HEK293T (cell line): ENCODE results near the gene SLC9A7.
"Not testable (repeated sequence)": the region's sequence is repeated elsewhere in the genome, so short reads cannot be mapped to it uniquely, and the experiment has no call there.

Experiments
- CTCF ChIA-PET: fragments of 350-600 bp; formaldehyde crosslinking; extraction: SDS; loops from one replicate; lab custom pipeline; 2021; ENCODE audit warnings: antibody characterized with exemption, inconsistent platforms; lab: Yijun Ruan, JAX
- POLR2A ChIA-PET: fragments of 350-600 bp; formaldehyde crosslinking; extraction: SDS; loops from one replicate; lab custom pipeline; 2020; ENCODE audit warnings: antibody characterized with exemption, inconsistent platforms; lab: Yijun Ruan, JAX
- DNase-seq: peaks from one replicate; pipeline ENCODE4 v3.0.0; 2012; ENCODE audit warnings: mixed read lengths; ENCODE audit errors: extremely low spot score
- ARNT ChIP-seq: fragments of 450-650 bp; IDR thresholded peaks from 2 replicates; pipeline ENCODE4 v1.6.1; 2017; ENCODE audit warnings: mild to moderate bottlenecking
- BHLHE40 ChIP-seq: fragments of 450-650 bp; IDR thresholded peaks from 2 replicates; pipeline ENCODE4 v1.6.1; 2016; ENCODE audit warnings: mild to moderate bottlenecking, moderate library complexity, borderline replicate concordance
- CTBP1 ChIP-seq: fragments of 450-650 bp; IDR thresholded peaks from 2 replicates; pipeline ENCODE4 v1.6.1; 2016; ENCODE audit warnings: borderline replicate concordance
- ELF4 ChIP-seq: fragments of 450-650 bp; IDR thresholded peaks from 2 replicates; pipeline ENCODE4 v1.6.1; 2017; ENCODE audit warnings: antibody characterized with exemption
- FOXA1 ChIP-seq: fragments of 450-650 bp; IDR thresholded peaks from 2 replicates; pipeline ENCODE4 v1.6.1; 2016; ENCODE audit warnings: mild to moderate bottlenecking
- FOXK2 ChIP-seq: fragments of 450-650 bp; IDR thresholded peaks from 2 replicates; pipeline ENCODE4 v1.6.1; 2016; ENCODE audit warnings: mild to moderate bottlenecking
- FOXM1 ChIP-seq: fragments of 450-650 bp; IDR thresholded peaks from 2 replicates; pipeline ENCODE4 v1.6.1; 2017; ENCODE audit warnings: mild to moderate bottlenecking, borderline replicate concordance
- HDGF ChIP-seq: fragments of 450-650 bp; IDR thresholded peaks from 2 replicates; pipeline ENCODE4 v1.6.1; 2017; ENCODE audit warnings: antibody characterized with exemption, borderline replicate concordance
- L3MBTL2 ChIP-seq: fragments of 450-650 bp; conservative IDR thresholded peaks from 2 replicates; pipeline ENCODE4 v1.6.1; 2016; ENCODE audit warnings: mild to moderate bottlenecking
- LEF1 ChIP-seq: fragments of 450-650 bp; IDR thresholded peaks from 2 replicates; pipeline ENCODE4 v1.6.1; 2017; ENCODE audit warnings: mild to moderate bottlenecking, borderline replicate concordance
- NFRKB ChIP-seq: fragments of 450-650 bp; IDR thresholded peaks from 2 replicates; pipeline ENCODE4 v1.6.1; 2016; ENCODE audit warnings: mild to moderate bottlenecking, moderate library complexity
- SP1 ChIP-seq: fragments of 450-650 bp; IDR thresholded peaks from 2 replicates; pipeline ENCODE4 v1.6.1; 2017
- SUZ12 ChIP-seq: fragments of 450-650 bp; IDR thresholded peaks from 2 replicates; pipeline ENCODE4 v1.6.1; 2016; ENCODE audit warnings: mild to moderate bottlenecking
- TARDBP ChIP-seq: fragments of 450-650 bp; IDR thresholded peaks from 2 replicates; pipeline ENCODE4 v1.6.1; 2016
- ZNF384 ChIP-seq: fragments of 450-650 bp; IDR thresholded peaks from 2 replicates; pipeline ENCODE4 v1.6.1; 2016
- TF ChIP-seq, protein P1 (sequence below): fragments of 450-650 bp; IDR thresholded peaks from 2 replicates; pipeline ENCODE4 v1.6.1; 2016

Gene SLC9A7

DNA sequence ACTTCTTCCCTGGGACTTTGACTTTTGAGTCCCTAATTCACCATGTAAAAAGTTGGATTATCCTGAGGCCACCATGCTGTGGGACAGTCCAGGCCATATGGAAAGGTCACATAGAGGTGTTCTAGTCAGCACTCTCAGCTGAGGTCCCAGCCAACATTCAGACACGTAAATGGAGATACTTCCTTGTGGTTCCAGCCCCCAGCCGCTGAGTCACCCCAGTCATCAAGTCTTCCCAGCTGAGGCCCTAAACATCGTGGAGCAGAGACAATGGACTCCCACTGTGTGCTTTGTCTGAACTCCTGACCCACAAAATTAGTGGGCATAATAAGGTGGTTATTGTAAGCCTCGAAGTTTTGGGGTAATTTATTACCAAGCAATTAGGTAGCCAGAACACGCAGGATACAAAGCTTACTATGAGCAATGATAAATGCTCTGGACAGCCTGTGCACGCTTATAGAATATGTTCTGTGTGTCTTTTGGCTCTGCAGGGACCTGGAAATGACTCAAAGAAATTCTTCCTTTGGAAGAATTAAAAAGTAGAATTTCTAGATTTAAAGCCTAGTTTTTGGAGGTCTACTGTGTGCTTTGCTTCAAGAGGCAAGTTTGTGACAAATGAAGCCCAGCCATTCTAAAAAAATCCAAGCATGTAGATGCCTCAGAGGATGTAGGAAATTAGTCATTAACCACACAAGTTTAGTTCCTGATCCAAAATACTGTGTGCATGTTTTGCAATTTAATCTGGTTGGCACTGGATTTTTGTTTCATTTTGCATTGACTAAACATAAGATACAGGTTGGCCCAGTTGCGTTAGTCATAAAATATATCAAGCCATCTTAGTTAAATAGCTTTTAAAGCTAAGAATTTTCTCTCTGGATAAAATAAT, 33.2 kb upstream of the SLC9A7 start:
- POLR2A ChIA-PET: no interaction called here
- no peak for TF ChIP-seq L3MBTL2
- no peak for TF ChIP-seq SP1
- no peak for TF ChIP-seq CTBP1
- no peak for TF ChIP-seq NFRKB
- no peak for TF ChIP-seq ELF4
- CTCF ChIA-PET: no interaction called here
- DNase-seq: no peak

DNA sequence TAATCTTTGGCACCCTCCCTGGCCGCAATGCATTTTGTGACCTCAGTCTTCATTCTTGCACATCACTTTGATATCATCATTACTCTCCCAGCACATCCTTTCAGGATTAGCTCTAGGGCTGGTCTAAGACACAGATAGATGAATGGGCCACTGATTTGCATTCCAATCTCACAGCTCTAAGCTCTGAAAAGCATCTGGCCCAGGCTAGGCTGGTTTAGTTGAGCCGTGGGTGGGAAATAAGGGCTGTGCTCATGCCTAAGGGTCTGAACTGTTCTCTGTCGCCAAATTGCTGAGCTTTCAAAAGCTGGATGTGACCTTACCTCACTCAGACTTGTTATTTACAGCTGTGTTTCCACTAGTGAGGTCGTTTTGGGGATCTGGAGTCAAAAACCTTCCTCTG, 30.0 kb upstream of the SLC9A7 start:
- TF ChIP-seq LEF1 (no peak), SUZ12 (no peak)

DNA sequence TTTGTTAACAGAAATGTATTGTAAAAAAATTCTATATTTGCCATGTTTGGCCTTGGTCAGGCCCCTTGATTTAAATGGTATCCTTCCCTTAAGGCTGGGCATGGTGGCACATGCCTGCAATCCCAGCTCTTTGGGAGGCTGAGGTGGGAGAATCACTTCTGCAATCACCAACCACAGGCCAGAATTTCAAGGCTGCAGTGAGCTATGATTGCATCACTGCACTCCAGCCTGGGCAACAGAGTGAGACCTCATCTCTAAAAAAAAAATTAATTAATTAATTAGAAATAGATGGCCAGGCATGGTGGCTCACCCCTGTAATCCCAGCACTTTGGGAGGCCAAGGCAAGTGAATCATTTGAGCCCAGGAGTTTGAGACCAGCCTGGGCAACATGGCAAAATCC, 25.5 kb upstream of the SLC9A7 start:
- CTCF ChIA-PET: interaction anchor here (0.6 kb wide), 1 partner anchor 361 kb away, joined by 3 read pairs; no protein-coding TSS in a partner anchor
- DNase-seq, POLR2A ChIA-PET: not testable (repeated sequence)

More for the DNA sequence above, 30.0 kb upstream of the SLC9A7 start:
- ChIA-PET CTCF (interaction anchor here (0.6 kb wide), 1 partner anchor 8 kb away, joined by 3 read pairs; no protein-coding TSS in a partner anchor), POLR2A (no interaction called here)
- DNase-seq: no peak

DNA sequence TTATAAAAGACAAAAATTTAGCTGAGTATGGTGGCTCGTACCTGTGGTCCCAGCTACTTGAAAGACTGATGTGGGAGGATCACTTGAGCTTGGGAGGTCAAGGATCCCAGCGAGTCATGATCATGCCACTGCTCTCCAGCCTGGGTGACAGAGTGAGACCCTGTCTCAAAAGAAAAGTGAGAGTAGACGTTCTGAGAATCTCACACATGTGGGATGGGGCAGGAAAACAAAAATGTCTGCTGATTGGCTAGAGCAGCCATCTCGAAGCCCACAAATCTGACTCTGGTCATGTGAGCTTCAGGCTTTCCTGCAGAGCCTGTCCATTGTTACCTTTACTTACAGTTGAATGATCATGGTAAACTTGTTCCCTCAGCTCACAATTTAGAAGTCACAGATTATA, 23.1 kb upstream of the SLC9A7 start:
- DNase-seq: no peak
- CTCF ChIA-PET: interaction anchor here (0.5 kb wide), 1 partner anchor 14 kb away, joined by 3 read pairs; no protein-coding TSS in a partner anchor
- POLR2A ChIA-PET: no interaction called here
- TF ChIP-seq ZNF384 (no peak), L3MBTL2 (no peak), FOXK2 (no peak), HDGF (no peak), SP1 (no peak)

DNA sequence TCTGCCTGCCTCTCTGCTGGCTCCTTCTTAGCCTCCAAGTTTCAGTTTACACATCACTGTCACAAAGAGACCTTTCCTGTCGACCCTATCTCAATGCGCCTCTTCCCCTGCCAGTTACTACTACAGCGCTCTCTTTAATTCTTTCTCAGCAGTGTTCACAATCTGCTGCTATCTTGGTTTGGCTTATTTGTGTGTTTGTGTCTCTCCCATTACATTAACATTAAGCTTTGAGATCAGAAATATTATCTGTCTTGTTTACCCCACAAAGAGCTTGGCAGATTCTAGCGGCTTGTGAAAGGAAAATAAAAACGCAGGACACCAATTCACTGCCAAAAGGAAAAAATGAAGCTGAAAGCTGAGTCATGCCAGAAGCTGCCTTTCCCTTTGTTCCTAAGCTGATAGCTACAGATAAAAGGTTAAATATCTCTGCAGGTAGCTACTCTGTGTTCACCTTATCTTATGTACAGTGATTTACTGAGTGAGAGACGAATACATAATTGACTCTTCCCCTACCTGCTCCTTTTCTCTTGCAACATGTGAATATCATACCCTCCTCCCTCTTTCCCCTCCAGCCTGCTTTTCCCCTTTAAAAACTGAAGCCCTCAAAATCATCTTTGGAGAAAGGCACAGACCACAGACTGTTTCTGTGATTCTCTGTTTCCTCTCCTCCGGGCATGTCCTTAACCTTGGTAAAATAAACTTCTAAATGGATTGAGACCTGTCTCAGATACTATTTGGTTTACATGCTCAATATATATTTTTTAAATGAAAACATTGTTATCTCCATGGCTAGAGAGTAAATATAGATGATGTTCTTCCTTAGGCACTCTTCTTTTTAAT, 19.3 kb upstream of the SLC9A7 start:
- CTCF ChIA-PET: no interaction called here
- DNase-seq: no peak
- POLR2A ChIA-PET: no interaction called here
- TF ChIP-seq ZNF384 (no peak), SP1 (no peak), ELF4 (no peak), LEF1 (no peak), BHLHE40 (no peak), FOXM1 (no peak), TARDBP (no peak), L3MBTL2 (no peak), HDGF (no peak), NFRKB (no peak), ARNT (no peak), CTBP1 (no peak), FOXK2 (no peak), FOXA1 (no peak), SUZ12 (no peak)
- TF ChIP-seq, protein P1, sequence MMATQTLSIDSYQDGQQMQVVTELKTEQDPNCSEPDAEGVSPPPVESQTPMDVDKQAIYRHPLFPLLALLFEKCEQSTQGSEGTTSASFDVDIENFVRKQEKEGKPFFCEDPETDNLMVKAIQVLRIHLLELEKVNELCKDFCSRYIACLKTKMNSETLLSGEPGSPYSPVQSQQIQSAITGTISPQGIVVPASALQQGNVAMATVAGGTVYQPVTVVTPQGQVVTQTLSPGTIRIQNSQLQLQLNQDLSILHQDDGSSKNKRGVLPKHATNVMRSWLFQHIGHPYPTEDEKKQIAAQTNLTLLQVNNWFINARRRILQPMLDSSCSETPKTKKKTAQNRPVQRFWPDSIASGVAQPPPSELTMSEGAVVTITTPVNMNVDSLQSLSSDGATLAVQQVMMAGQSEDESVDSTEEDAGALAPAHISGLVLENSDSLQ: no peak

DNA sequence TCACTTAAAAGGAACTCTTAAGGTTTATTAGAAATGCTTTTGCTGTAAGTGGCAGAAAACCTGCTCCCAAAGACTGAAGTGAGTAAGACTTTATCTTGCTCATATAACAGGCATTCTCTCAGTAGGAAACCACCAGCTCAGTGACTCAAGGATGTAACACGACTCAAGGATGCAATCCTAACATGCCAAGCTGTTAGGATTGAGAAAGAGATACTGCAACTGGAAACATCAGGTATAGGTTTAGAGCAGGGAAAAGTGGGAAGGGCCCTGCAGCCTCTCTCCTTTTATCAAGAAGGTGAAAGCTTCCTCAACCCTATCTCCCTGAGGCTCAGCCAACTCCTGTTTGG, 11.9 kb upstream of the SLC9A7 start:
- TF ChIP-seq CTBP1 (no peak), SUZ12 (no peak), HDGF (no peak), FOXA1 (no peak), BHLHE40 (no peak), NFRKB (no peak), ELF4 (no peak)
- TF ChIP-seq, protein P1: no peak
- ChIA-PET POLR2A (no interaction called here), CTCF (interaction anchor here (1.1 to 1.9 kb wide), 3 partner anchors 11 to 26 kb away, joined by 3 to 6 read pairs (median 5); no protein-coding TSS in a partner anchor)
- DNase-seq: no peak

DNA sequence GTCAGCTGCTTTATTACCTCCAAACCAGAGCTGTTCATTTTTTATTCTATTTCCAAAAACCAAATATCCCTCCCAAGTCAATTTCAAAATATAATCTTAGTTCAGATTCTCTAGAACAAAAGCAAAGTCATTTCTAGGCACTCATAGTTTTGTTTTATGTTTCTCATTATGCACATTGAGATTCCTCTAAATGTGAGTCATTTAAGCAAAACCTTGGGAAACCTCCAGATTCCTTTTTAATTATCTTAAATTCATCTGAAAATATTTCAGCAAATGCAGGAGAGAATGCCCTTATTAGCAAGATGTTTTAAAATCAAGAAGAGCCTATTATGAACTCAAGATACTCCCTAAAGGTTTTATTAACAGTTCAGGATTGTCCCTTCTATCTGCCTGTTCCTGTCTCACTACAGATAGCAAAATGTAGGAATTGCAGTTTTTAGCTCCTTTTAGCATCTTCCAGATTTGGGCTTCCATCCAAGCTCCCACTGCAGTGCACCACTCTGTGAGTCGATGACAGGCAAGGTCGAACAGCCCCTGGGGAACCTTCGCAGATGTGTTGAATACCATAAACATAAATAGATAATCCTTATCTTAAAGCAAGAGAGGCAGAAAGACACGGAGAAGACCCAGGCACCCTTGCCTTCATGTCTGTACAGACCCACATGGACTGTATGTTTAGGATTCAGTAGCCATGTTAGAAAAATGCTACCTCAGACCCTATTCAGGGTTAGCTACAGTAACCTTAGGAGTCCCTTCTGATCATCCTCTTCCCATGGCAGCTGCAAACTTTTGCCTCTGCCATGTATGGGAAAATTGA, 11.3 kb upstream of the SLC9A7 start:
- ChIA-PET POLR2A (interaction anchor here (1.4 kb wide), 1 partner anchor 12 kb away, joined by 4 read pairs; the partner anchor contains the start of gene SLC9A7), CTCF (interaction anchor here (1.1 to 1.9 kb wide), 3 partner anchors 10 to 26 kb away, joined by 3 to 6 read pairs (median 5); no protein-coding TSS in a partner anchor)
- TF ChIP-seq BHLHE40 (no peak), SUZ12 (no peak), FOXA1 (no peak), FOXK2 (no peak), HDGF (no peak), NFRKB (no peak), SP1 (no peak), FOXM1 (no peak), L3MBTL2 (no peak), ELF4 (no peak), ARNT (no peak), LEF1 (no peak), CTBP1 (no peak), ZNF384 (no peak), TARDBP (no peak)
- TF ChIP-seq, protein P1: no peak
- no peak for DNase-seq
